Stimulated activated CD8-positive, alpha-beta memory T cell treated with anti-CD3 and anti-CD28 coated beads, Interleukin-2, amount 100 ng/mL, for 1 hour (primary cell): ENCODE data around the gene TSPAN2.

ENCODE experiments used
- DNase-seq, 2 donors: peaks; one replicate each; pipeline ENCODE4 v3.0.0-alpha.2; 2020; ENCODE audit warnings: low read depth in 2 of 2

Gene TSPAN2

GRCh38 chr1:115089420-115090185 lies at the start of gene TSPAN2:
Gene TSPAN2 (minus strand): TSS chr1:115089503. CDS start chr1:115089432, 71 bp downstream.
- peak; percentile 31 to 39 for DNase-seq

GRCh38 chr1:115138973-115139372 lies 49.7 kb upstream of the TSPAN2 start:
- peak; percentile 20 to 34 for DNase-seq

DNA sequence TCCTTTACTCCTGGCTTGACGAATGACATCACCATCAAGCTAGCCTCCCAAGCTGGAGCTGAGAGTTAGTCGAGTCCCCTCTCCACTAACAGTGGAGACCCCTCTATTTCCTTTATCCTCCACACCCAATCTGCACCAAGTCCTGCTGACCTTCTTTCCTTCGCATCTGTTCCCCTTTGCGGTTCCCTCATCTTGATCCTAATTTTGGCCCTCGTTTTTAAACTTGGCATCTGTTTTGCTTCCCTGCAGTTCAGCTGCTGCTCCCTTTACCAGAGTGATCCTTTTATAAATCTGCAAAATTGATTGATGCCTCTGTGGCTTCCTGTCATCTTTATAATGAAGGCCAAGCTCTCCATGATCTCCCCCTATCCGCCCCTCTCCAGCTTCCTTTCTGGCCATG lies 49.0 kb upstream of the TSPAN2 start:
- no peak for DNase-seq

DNA sequence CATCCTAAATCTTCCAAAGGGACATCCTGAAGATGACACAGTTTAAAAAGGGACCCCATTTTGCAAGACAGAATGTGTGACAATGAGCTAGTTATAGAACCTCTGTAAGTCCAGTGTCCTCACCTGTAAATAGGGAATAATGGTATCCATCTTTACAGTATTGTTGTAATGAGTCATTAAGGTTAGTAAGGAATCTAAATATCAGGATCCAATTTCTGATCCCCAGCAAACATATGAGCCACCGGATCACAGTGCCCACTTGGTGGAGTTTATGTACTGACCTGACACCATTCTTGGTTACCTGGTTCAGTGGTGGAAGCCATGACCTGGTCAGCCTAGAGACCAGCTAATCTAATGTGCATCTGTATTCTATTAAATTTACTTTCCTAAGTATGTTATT lies 47.9 kb upstream of the TSPAN2 start:
- DNase-seq, result no peak

- DNase-seq, result no peak
Measured at GRCh38 chr1:115136706-115137105, 47.4 kb upstream of the TSPAN2 start.

DNA sequence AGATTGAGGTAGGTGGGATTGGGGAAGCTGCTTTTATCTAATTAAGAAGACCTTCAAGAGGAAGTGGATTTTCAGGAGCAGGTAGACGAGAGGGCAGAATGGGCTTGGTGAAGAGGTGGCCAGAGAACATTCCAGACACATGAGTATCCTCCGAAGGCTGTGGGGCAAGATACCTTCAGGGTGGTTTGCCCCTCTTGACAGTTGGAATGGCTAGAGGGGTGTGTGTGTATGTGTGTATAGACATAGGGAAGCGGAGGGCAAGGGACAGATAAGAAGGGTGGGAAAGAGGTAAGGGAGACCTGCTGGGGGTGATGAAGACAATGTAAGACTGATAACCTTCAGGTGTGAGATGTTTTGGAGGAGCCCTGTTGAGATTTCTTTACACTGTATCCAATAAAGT lies 46.8 kb upstream of the TSPAN2 start:
- no peak for DNase-seq

- no peak for DNase-seq
Measured at GRCh38 chr1:115135681-115136080, 46.4 kb upstream of the TSPAN2 start.

DNA sequence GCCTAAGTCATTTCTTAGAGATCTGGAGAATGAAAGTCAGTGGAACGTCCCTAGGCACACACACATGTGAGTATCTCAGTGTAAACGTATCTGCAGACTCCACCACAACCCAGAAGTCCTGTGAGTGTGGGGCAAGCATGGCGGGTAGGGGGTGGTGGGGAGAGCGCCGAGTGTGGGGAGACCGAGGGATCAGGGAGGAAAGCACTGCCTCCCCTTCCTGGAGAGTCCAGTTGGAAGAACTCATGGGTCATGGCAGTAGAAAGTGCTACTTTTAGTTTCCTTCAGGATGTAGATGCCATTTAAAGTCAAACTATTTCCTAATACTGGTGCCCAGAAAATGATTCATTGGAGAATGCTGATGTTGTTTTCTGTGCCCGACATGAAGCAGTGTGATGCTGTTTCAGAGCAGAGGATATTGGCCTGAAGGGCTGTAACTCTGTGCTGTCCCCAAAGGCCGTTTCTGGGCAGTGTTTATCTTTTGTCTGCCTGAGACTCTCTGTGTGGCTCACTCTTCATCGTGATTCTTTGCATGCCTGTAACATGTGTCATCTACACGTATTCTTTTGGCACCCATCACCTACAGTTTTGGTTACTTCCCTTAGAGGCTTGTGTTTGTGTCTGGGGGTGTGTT lies 45.7 kb upstream of the TSPAN2 start:
- no peak for DNase-seq

DNA sequence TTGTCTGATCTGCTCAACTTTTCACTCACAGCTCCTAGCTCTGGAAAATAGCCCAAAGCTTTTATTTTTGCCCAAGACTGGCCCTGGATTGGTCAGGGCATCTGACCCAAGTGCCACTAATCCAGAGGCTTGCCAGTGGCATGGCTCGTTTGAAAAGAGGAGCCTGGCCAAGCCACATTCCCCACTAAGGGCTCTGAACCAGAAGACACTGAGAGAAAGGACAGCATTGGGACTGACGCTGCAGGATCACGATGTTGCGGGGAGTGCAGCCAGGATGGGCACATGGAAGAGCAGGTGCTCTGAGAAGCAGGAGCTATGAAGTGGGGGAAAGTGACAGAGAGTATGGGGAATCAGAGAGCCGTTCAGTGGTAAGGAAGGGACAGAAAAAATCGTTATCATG lies 44.9 kb upstream of the TSPAN2 start:
- no peak for DNase-seq

GRCh38 chr1:115133440-115133839 lies 44.1 kb upstream of the TSPAN2 start:
- no peak for DNase-seq

DNA sequence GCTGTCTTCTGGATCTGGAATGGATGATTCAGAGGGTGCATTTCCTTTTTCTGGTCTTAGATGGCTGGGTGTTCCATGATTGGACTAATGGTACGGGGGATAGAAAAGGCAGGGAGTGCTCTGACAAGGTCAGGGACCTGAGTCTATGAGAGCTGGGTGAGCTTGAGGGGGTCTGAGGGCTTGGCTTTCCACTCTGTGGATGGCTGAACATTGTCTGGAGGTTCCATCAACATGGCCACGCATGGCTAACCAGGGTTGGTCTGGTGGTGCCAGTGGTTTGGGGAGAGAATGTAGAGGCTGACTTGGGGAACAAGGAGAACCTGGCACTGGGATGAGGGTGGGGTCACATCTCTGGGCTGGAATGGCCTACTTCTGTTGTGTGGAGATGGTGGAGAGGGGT lies 41.5 kb upstream of the TSPAN2 start:
- DNase-seq, result no peak

DNA sequence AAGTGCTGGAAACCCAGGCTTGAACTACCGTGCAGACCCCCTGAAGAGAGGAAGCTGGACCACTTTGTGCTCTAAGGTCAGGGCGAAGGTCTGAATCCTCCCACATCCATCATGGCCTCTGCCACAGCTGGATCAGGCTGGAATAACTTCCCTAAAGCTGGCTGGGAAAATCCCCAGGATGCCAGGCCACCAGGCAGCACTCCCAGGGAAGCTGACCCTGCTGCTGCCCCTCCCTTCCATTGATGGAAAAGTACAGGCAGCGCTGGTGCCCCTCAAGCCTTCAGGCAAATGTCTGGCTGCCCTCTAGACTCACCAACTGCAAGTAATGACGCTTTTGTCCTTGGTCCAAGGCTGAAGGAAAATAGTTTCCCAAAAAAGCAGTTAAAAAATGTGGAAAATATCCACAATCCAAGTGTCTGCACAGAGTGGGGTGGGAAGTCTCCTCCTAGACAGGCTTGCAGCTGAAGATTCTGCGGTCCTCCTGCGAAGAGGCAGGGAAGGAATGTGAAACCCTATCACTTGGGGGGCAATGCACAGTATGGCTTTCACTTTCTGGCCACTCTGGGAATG lies 39.9 kb upstream of the TSPAN2 start:
- no peak for DNase-seq

DNA sequence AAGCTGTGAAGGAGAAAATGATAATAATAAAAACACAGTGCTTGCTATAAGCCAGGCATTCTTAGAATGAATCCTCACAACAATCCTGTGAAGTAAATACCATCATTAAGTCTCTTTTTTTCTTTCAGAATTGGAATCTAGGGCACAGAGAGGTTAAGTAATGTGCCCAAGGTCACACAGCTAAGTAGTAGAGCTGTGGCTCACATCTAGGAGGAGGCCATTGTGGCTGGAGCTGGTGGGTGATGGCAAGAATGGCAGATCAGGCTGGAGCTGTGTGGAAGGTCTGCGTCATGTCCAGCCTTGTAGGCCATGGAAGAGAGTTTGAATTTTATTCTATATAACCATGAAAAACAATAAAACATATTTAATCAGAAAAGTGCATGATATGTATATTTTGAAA lies 38.2 kb upstream of the TSPAN2 start:
- no peak for DNase-seq

DNA sequence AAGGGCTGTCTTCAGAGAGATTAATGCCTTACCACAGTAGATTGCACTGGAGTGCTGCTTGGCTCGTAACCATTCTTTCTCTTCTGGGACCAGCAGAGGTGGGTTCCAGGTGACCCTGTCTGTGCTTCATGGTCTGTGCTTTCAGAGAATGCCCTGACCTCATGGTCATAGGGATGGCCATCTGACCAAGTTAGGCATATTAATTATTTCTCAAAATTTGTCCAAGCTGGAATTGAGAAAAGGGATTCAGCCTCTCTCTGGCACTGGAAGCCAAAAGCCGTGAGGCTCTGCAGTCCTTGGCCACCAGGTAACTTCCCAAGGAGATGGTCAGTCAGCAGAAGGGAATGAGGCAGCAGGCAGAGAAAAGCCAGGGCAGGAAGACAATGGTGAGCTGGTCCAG lies 37.2 kb upstream of the TSPAN2 start:
- DNase-seq, result no peak

DNA sequence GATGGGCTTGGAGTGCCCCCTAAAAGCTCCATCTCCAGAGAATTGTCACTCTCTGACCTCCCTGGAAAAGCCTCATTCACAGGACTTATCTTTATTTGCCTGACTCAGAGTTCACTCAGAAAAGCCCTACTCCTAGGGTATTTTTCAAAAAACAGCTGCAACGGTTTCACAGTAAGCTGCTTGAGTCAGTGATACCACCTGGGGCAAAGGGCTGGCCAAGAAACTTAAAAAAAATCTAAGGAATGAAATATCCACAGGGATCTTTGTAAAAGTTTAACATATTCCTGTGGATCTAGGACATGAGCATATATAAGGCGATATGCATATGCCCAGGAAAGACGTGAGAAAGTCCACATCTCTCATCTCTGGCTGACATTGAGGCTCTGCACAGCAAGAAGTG lies 33.8 kb upstream of the TSPAN2 start:
- DNase-seq, result no peak

DNA sequence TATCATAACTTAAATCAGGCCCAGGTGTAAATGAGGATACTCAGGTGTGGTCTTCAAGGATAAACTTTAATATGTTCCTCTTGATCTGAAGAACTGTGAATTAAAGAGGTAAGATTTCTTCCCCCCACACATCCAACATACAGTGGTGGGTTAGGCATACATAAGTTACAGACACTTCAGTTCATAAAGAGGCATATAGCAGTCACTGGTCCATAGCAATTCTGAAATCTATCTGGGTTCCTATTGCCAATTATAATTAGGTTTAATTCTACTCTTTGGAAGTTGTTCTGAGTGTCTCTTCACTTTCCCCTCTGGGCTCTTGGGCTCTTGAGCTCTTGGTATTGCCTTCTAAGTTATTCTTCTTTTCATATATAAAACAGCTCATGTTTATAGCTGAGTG lies 32.5 kb upstream of the TSPAN2 start:
- no peak for DNase-seq

DNA sequence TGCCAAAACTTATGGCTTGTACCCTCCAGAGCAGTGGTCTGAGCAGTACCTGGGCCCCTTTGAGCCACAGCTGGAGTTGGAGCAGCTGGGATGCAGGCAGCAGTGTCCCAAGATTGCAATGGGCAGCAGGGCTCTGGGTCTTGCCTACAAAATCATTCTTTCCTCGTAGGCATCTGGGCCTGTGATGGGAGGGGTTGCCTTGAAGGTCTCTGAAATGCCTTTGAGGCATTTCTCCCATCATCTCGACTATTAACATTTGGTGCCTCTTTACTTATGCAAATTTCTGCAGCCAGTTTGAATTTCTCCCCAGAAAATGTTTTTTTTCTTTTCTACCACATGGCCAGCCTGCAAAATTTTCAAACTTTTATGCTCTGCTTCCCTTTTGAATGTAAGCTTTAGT lies 31.0 kb upstream of the TSPAN2 start:
- DNase-seq, result no peak

DNA sequence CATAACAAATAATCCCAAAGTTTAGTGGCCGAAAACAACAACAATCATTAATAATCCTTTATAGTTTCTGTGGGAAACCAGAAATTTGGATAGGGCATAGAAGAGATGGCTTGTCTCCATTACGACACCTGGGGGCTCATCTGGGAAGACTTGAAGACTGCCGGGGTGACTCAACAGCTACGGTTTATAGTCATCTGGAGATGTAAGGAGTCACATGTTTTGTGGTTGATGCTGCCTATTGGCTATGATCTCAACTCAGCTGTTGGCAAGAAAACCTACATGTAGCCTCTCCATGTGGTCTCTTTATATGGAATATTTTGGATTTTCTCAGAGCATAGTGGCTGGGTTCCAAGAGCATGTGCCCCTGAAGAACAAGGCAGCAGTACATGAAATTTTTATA lies 29.3 kb upstream of the TSPAN2 start:
- DNase-seq, result no peak

DNA sequence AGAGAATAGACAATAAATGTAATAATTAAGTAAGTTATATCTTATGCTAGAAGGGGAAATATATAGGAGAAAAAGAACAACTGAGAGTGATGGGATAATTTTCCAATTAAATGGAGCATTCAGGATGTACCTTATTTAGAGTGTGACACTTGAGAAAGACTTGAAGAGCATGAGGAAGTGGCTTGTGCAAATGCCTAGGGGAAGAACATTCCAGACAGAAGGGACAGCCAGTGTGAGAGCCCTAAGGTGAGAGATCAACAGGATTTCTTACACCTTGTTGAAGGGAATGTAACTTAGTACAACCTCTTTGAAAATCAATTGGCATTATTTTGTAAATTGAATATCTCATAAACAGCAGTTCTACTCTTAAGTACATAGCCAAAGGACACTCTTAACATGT lies 28.8 kb upstream of the TSPAN2 start:
- no peak for DNase-seq

DNA sequence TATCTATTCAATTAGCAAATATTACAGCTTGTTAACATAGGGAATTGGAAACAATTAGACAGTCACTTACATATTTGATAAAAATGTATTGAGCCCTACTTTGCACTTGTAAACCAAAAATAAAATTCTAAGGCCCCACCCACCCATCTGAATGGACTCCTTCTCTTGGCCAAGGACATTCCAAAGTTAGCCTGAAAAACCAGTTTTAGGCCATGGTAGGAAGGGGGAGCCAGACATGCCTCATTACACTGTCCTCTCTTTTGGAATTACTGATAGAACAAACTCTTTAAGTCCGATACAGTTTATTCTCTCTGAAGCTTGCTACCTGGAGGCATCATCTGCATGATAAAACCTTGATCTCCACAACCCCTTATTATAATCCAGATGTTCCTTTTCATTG lies 28.0 kb upstream of the TSPAN2 start:
- DNase-seq, result no peak

DNA sequence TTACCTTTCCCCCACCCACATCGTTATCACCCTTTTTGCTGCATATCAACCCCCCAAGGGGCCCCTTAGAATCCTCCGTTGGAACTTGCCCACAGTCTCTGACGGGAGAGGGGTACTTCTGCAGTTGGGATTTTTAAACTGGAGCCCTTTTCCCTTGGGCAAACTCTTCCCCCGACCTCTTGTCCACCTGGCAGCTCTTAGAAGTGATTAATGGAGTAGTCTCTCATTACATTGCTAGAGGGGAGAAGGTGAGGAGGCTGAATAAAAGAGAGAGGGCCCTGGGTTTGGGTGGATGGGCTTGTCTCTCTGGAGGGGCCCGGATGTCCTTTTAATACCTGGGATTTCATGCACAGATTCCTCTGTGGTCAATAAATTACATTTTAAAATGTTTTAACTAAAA lies 27.2 kb upstream of the TSPAN2 start:
- DNase-seq, result no peak

DNA sequence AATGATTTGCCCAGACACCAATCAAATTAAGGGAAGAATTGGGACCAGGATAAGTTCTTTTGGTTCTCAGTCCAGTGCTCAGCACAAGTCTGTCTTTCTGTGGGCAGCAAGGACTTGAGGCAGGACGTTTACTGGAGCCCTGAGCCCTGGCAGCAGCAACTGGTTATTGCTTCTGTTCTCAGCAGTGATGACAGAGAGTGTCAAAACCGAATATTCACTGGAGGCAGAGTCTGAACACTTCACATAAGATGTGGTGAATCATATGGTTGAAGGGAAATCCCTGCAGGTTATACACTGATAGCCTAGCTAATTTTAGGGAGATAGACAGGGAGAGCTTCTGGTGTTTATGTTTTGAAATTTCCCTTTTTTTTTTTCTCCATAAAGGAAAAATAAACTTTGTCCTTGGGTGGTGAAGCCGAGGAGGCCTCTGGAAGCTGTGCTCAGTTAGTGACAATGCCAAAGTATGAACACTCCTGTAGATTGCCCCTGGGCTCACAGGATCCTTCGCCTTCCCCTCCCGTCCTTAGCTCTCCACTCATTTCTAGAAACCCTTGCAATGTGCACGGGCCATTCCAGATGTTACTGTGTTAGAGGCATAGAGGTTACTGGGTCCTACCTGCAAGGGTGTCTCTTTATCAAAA lies 26.3 kb upstream of the TSPAN2 start:
- no peak for DNase-seq

- DNase-seq, result no peak
Measured at GRCh38 chr1:115114308-115114707, 25.0 kb upstream of the TSPAN2 start.
